K562 treated with DMSO at 1 percent for 4 hours (cell line): ENCODE data around the gene RNF2. TPM values are rescaled to one million over a fixed set of nuclear protein-coding genes. Genes with fewer than 3 reads are reported as not detected.

Experiments used
- total RNA-seq: library from RNA; unstranded; fragments of 300-600 nt; gene quantifications from 2 replicates; pipeline ENCODE4 v1.2.3, GENCODE V29; 2022; ENCODE audit not compliant: insufficient read depth

RNF2 gene
- total RNA-seq, result 7.1 and 7.9 TPM in 2 replicates

DNA sequence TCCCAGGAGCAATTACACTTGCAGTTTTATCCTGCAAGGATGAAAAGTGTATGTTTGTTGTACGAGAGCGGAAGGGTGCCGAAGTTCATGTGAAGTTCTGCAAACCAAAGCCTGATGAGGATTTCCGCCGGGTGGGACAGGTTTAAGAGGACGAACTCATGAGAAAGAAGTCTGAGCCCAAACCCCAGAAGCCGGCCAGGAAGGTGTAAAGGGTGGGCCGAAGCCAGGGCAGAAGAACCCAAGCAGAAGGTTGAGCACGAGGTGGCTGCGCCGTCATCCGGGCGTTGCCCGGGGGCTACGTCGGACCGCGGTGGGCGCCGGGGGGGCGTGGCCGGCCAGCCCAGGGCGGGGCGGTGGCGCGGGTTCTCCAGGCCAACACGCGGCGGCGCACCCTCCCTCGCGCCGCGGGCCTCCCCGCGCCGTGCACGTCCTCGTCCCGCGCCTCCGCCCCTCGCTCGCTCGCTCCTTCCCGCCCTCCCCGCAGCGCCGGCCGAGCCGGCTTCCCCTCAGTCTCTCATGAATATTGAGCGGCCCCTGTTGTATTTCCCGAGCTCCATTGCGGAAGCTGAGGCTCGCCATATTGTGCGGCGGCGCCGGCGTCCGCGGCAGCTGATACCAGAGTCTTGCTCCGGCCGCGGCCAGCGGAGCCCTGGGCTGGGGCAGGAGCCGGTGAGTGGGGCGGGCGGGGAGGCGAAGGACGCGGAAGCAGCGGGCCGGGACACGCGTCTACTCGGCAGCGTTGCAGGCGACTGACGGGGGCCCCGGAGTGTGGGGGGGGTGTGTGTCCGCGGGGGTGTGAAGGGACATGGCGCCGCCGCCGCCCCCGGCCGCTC lies at the start of gene RNF2:
Gene RNF2, plus strand, starts transcription at position 578 of the 833 bp plus-strand sequence. CDS start 41,996 bp downstream, outside the sequence.

Other genes with a start within 250 kb of the RNF2 start
- 30.9 and 40.9 TPM in 2 replicates for gene NIBAN1, start 71.0 kb upstream of the RNF2 start, total RNA-seq
- gene TRMT1L, start 111.4 kb downstream of the RNF2 start, total RNA-seq, result 15.6 and 21.5 TPM in 2 replicates
- gene SWT1, start 111.6 kb downstream of the RNF2 start, total RNA-seq, result 1.9 and 2.1 TPM in 2 replicates